8988T (cell line): ENCODE data around the gene PIGN.

Source experiments
- DNase-seq: peaks from one replicate; pipeline ENCODE4 v3.0.0; 2011

PIGN gene

GRCh38 chr18:61992923-61993322 lies 193.9 kb downstream of the PIGN start:
- DNase-seq, result no peak

- DNase-seq, result no peak
Observed at GRCh38 chr18:61992285-61992684, 194.6 kb downstream of the PIGN start.

- DNase-seq, result no peak
Observed at GRCh38 chr18:61991836-61992235, 195.0 kb downstream of the PIGN start.

- no peak for DNase-seq
Observed at GRCh38 chr18:61991201-61991600, 195.7 kb downstream of the PIGN start.
